SK-N-SH (cell line): Measurements from ENCODE around the gene PAN3. TPM values are rescaled to one million over a fixed set of nuclear protein-coding genes. Genes with fewer than 3 reads are reported as not detected.

ENCODE experiments used
- CTCF ChIA-PET: fragments of 300-600, 350-600 bp; formaldehyde crosslinking; extraction: SDS; loops from one replicate; lab custom pipeline; 2021; lab: Yijun Ruan, JAX
- POLR2A ChIA-PET: fragments of 350-600 bp; sonication (Branson Sonifier 250); formaldehyde crosslinking; extraction: SDS; loops from one replicate; lab custom pipeline; 2020; ENCODE audit warnings: antibody characterized with exemption, inconsistent platforms; lab: Yijun Ruan, JAX
- DNase-seq: peaks from one replicate; pipeline ENCODE4 v3.0.0; 2012
- H2AFZ ChIP-seq: fragments of 200-600 bp; sonication (generic); 2 replicates; pipeline ENCODE4 v1.8.1; 2016; ENCODE audit warnings: antibody characterized with exemption, mild to moderate bottlenecking, low read depth
- H3F3A ChIP-seq: fragments of 200-600 bp; sonication (generic); replicated peaks from 2 replicates; pipeline ENCODE3; 2016; ENCODE audit warnings: antibody characterized with exemption, mild to moderate bottlenecking; ENCODE audit not compliant: insufficient read depth
- H3K27ac ChIP-seq, 2 experiments: fragments of 200-500 bp in 1 of 2; fragments of 200-600 bp in 1 of 2; sonication (Bioruptor generic) in 1 of 2; sonication (generic), shearing (Covaris generic) in 1 of 2; 2 replicates each; pipeline versions ENCODE4 v1.5.1 to v1.6.1; 2014 to 2016; ENCODE audit warnings: low read depth in 2 of 2, inconsistent platforms in 1 of 2, low read length in 1 of 2, mild to moderate bottlenecking in 1 of 2, mixed read lengths in 1 of 2
- H3K27me3 ChIP-seq: fragments of 200-600 bp; sonication (generic), shearing (Covaris generic); 2 replicates; pipeline ENCODE4 v1.6.1; 2016; ENCODE audit warnings: mixed run types; ENCODE audit not compliant: insufficient read depth
- H3K36me3 ChIP-seq, 2 experiments: fragments of 200-500 bp in 1 of 2; fragments of 200-600 bp in 1 of 2; sonication (Bioruptor generic) in 1 of 2; sonication (generic) in 1 of 2; replicated peaks in 1 of 2; 2 replicates each; pipeline versions ENCODE3 to v1.5.1; 2014 to 2016; ENCODE audit warnings: low read length in 1 of 2, mild to moderate bottlenecking in 1 of 2; ENCODE audit not compliant: insufficient read depth in 2 of 2, control insufficient read depth in 1 of 2
- H3K4me1 ChIP-seq, 2 experiments: fragments of 200-500 bp in 1 of 2; fragments of 200-600 bp in 1 of 2; sonication (Bioruptor generic) in 1 of 2; sonication (generic), shearing (Covaris generic) in 1 of 2; 2 replicates each; pipeline versions ENCODE4 v1.5.1 to v1.6.1; 2014 to 2016; ENCODE audit warnings: low read depth in 1 of 2, low read length in 1 of 2, mixed run types in 1 of 2; ENCODE audit not compliant: insufficient read depth in 2 of 2, control insufficient read depth in 1 of 2
- H3K4me2 ChIP-seq: fragments of 200-600 bp; sonication (generic), shearing (Covaris generic); 2 replicates; pipeline ENCODE4 v1.6.1; 2017; ENCODE audit warnings: mixed run types
- H3K4me3 ChIP-seq, 2 experiments: fragments of 200-500 bp in 1 of 2; fragments of 200-600 bp in 1 of 2; sonication (Bioruptor generic) in 1 of 2; sonication (generic), shearing (Covaris generic) in 1 of 2; 2 replicates each; pipeline versions ENCODE4 v1.5.1 to v1.8.1; 2014 to 2016; ENCODE audit warnings: low read depth in 2 of 2, inconsistent platforms in 1 of 2, low read length in 1 of 2, mild to moderate bottlenecking in 1 of 2, mixed read lengths in 1 of 2, moderate library complexity in 1 of 2
- H3K79me2 ChIP-seq: fragments of 200-600 bp; sonication (generic); 2 replicates; pipeline ENCODE4 v1.8.1; 2017; ENCODE audit warnings: mild to moderate bottlenecking; ENCODE audit not compliant: insufficient read depth
- H3K9ac ChIP-seq: fragments of 200-600 bp; sonication (generic); 2 replicates; pipeline ENCODE4 v1.6.1; 2017; ENCODE audit warnings: mixed run types
- H3K9me2 ChIP-seq: fragments of 200-600 bp; sonication (generic); 2 replicates; pipeline ENCODE4 v1.6.1; 2017; ENCODE audit warnings: mixed run types
- H3K9me3 ChIP-seq: fragments of 200-600 bp; sonication (generic); 2 replicates; pipeline ENCODE4 v1.6.1; 2017; ENCODE audit warnings: mixed run types, mild to moderate bottlenecking, moderate library complexity
- H4K20me1 ChIP-seq: fragments of 200-600 bp; sonication (generic); 2 replicates; pipeline ENCODE4 v1.6.1; 2017; ENCODE audit warnings: mild to moderate bottlenecking, mixed run types; ENCODE audit not compliant: insufficient read depth
- ELF1 ChIP-seq: IDR thresholded peaks from 2 replicates; pipeline ENCODE4 v1.4.0; 2012
- FOXM1 ChIP-seq: IDR thresholded peaks from 2 replicates; pipeline ENCODE4 v1.4.0; 2012; ENCODE audit warnings: low read depth, mild to moderate bottlenecking
- GABPA ChIP-seq: IDR thresholded peaks from 2 replicates; pipeline ENCODE4 v1.4.0; 2012; ENCODE audit warnings: low read depth, mild to moderate bottlenecking
- POLR2AphosphoS5 ChIP-seq: IDR thresholded peaks from 2 replicates; pipeline ENCODE4 v1.6.1; 2012; ENCODE audit warnings: low read depth, low read length
- TCF12 ChIP-seq: IDR thresholded peaks from 2 replicates; pipeline ENCODE4 v1.4.0; 2012
- YY1 ChIP-seq: IDR thresholded peaks from 2 replicates; pipeline ENCODE4 v1.4.0; 2012; ENCODE audit warnings: low read depth, mild to moderate bottlenecking
- WGBS: methylation state at CpG from one replicate; pipeline ENCODE4 v1.1.6; 2017; ENCODE audit warnings: low lambda C conversion rate; 5-methylcytosine and 5-hydroxymethylcytosine counted together
- polyA plus RNA-seq, 3 experiments: library from polyadenylated mRNA; depleted of rRNA; stranded (reverse); fragments of >200 nt; gene quantifications; 2 replicates each; pipeline ENCODE4 v1.2.3, GENCODE V29; 2012
- TF ChIP-seq, protein P1 (sequence below): IDR thresholded peaks from 2 replicates; pipeline ENCODE4 v1.4.0; 2012; ENCODE audit warnings: low read depth, borderline replicate concordance
- TF ChIP-seq, protein P2 (sequence below): IDR thresholded peaks from 2 replicates; pipeline ENCODE4 v1.6.1; 2012; ENCODE audit warnings: mild to moderate bottlenecking, low read depth, low read length, moderate library complexity
- TF ChIP-seq, protein P3 (sequence below): IDR thresholded peaks from 2 replicates; pipeline ENCODE4 v1.4.0; 2012; ENCODE audit warnings: low read depth, borderline replicate concordance
- TF ChIP-seq, protein P4 (sequence below): IDR thresholded peaks from 2 replicates; pipeline ENCODE4 v1.4.0; 2012; ENCODE audit warnings: low read depth

Gene PAN3
- polyA plus RNA-seq, 1 of the 3 experiments (the other 2 are of a cell fraction) = 6.4 TPM

DNA sequence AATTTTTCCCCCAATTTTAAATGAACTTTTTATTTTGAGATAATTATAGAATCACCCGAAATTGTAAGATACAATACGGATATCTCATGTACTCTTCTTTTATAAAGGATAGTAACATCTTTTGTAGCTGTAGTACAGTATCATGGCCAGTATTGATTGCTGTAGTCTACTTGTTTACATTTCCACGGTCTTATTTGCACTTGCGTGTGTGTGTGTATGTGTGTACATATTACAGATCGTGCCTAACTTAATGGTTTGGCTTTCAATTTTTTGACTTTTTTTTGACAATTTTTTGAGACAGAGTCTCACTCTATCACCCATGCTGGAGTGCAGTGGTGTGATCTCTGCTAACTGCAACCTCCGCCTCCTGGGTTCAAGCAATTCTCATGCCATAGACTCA, 6.7 kb downstream of the PAN3 start:
- Histone ChIP-seq H2AFZ (no peak overlapping the region), H3K4me2 (no peak overlapping the region), H3K79me2 (peaks cover 100% of the 10 kb centered on the region), H3K27me3 (no peaks in the 10 kb centered on the region), H3K9me2 (no peaks in the 10 kb centered on the region), H3K4me3 (no peak overlapping the region), H3K9ac (no peak overlapping the region), H4K20me1 (peaks cover 93% of the 10 kb centered on the region), H3K27ac (no peak overlapping the region), H3K36me3 (no peaks in the 10 kb centered on the region), H3K4me1 (peaks cover 0 to 2% of the 10 kb centered on the region in 2 experiments; a peak in 2 of 4 replicates), H3F3A (peaks cover 7% of the 10 kb centered on the region), H3K9me3 (no peaks in the 10 kb centered on the region)
- DNase-seq = no peak
- ChIA-PET POLR2A (no interaction called here), CTCF (no interaction called here)
- WGBS = 99% methylated on average over 6 of the region's 6 CpGs
- TF ChIP-seq, protein P1, sequence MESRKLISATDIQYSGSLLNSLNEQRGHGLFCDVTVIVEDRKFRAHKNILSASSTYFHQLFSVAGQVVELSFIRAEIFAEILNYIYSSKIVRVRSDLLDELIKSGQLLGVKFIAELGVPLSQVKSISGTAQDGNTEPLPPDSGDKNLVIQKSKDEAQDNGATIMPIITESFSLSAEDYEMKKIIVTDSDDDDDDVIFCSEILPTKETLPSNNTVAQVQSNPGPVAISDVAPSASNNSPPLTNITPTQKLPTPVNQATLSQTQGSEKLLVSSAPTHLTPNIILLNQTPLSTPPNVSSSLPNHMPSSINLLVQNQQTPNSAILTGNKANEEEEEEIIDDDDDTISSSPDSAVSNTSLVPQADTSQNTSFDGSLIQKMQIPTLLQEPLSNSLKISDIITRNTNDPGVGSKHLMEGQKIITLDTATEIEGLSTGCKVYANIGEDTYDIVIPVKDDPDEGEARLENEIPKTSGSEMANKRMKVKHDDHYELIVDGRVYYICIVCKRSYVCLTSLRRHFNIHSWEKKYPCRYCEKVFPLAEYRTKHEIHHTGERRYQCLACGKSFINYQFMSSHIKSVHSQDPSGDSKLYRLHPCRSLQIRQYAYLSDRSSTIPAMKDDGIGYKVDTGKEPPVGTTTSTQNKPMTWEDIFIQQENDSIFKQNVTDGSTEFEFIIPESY = no peak
- TF ChIP-seq FOXM1 (no peak), TCF12 (no peak)

DNA sequence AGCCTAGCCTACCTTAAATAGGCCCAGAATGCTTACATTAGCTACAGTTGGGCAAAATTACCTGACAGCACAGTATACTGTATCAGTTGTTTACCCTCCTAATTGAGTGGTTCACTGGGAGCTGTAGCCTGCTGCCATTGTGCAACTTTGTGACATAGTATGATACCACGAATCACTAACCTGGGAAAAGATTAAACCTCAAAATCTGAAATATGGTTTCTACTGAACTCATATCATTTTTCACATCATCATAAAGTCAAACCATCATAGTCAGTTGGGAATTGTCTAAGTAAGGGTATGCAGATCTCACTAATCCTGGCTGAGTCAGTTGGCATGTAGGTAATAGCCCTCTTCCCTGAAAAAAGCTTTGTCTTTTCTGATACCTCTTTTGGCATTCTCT, 9.2 kb downstream of the PAN3 start:
- Histone ChIP-seq H3K9me2 (no peaks in the 10 kb centered on the region), H3K4me1 (no peaks in the 10 kb centered on the region; a peak in 1 of 4 replicates), H3K79me2 (peaks cover 100% of the 10 kb centered on the region), H3K27me3 (no peaks in the 10 kb centered on the region), H3K9ac (no peak overlapping the region), H3K36me3 (no peaks in the 10 kb centered on the region), H3K9me3 (no peaks in the 10 kb centered on the region), H3K27ac (no peak overlapping the region)
- 71% methylated on average over 1 of the region's 1 CpG for WGBS
- POLR2A ChIA-PET = no interaction called here
- DNase-seq = no peak
- TF ChIP-seq, protein P1 = no peak
- TF ChIP-seq, protein P2, sequence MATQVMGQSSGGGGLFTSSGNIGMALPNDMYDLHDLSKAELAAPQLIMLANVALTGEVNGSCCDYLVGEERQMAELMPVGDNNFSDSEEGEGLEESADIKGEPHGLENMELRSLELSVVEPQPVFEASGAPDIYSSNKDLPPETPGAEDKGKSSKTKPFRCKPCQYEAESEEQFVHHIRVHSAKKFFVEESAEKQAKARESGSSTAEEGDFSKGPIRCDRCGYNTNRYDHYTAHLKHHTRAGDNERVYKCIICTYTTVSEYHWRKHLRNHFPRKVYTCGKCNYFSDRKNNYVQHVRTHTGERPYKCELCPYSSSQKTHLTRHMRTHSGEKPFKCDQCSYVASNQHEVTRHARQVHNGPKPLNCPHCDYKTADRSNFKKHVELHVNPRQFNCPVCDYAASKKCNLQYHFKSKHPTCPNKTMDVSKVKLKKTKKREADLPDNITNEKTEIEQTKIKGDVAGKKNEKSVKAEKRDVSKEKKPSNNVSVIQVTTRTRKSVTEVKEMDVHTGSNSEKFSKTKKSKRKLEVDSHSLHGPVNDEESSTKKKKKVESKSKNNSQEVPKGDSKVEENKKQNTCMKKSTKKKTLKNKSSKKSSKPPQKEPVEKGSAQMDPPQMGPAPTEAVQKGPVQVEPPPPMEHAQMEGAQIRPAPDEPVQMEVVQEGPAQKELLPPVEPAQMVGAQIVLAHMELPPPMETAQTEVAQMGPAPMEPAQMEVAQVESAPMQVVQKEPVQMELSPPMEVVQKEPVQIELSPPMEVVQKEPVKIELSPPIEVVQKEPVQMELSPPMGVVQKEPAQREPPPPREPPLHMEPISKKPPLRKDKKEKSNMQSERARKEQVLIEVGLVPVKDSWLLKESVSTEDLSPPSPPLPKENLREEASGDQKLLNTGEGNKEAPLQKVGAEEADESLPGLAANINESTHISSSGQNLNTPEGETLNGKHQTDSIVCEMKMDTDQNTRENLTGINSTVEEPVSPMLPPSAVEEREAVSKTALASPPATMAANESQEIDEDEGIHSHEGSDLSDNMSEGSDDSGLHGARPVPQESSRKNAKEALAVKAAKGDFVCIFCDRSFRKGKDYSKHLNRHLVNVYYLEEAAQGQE = no peak
- no peak for TF ChIP-seq GABPA
- TF ChIP-seq YY1 = no peak
- no peak for TF ChIP-seq ELF1
- TF ChIP-seq POLR2AphosphoS5 = no peak
- TF ChIP-seq, protein P3, sequence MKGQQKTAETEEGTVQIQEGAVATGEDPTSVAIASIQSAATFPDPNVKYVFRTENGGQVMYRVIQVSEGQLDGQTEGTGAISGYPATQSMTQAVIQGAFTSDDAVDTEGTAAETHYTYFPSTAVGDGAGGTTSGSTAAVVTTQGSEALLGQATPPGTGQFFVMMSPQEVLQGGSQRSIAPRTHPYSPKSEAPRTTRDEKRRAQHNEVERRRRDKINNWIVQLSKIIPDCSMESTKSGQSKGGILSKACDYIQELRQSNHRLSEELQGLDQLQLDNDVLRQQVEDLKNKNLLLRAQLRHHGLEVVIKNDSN = no peak
- TF ChIP-seq, protein P4, sequence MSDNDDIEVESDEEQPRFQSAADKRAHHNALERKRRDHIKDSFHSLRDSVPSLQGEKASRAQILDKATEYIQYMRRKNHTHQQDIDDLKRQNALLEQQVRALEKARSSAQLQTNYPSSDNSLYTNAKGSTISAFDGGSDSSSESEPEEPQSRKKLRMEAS = no peak
- TF ChIP-seq, all 33 proteins: peak for 0
- no peak overlapping the region for H2AFZ ChIP-seq
- H4K20me1 ChIP-seq = peaks cover 88% of the 10 kb centered on the region
- no peak overlapping the region for H3K4me3 ChIP-seq
- H3F3A ChIP-seq = no peaks in the 10 kb centered on the region
- H3K4me2 ChIP-seq = no peak overlapping the region
- CTCF ChIA-PET = interaction anchor here (0.9 kb wide), 1 partner anchor 9 kb away, joined by 4 read pairs; no protein-coding TSS in a partner anchor
